ENCODE data around the gene JAKMIP2. TPM values are rescaled to one million over a fixed set of nuclear protein-coding genes. Genes with fewer than 3 reads are reported as not detected.

JAKMIP2 gene
- total RNA-seq, 1 donor from 2014 or later, result 0.49 TPM

GRCh38 chr5:147752666-147753290, 29.8 kb downstream of the JAKMIP2 start:
- no peak for DNase-seq (ENCODE audit: extremely low spot score in 2 of 2)
- Histone ChIP-seq H3K4me1 (no peaks in the 10 kb centered on the region), H3K36me3 (no peaks in the 10 kb centered on the region), H3K4me3 (no peak overlapping the region), H3K9me3 (no peaks in the 10 kb centered on the region), H3K27me3 (no peaks in the 10 kb centered on the region), H3K27ac (no peak overlapping the region)
- intact Hi-C loops (cut with DNase I), result no loop called here
- TF ChIP-seq CTCF (IDR thresholded peaks at IDR 0.05) (no peak), POLR2A (IDR thresholded peaks at IDR 0.05) (no peak), POLR2AphosphoS5 (IDR thresholded peaks at IDR 0.05; ENCODE audit: insufficient read depth in 1 of 2, low read depth in 1 of 2) (no peak)

GRCh38 chr5:147752033-147752432, 30.5 kb downstream of the JAKMIP2 start:
- no peak for DNase-seq (ENCODE audit: extremely low spot score in 2 of 2)
- Histone ChIP-seq H3K4me3 (no peak overlapping the region), H3K27me3 (no peaks in the 10 kb centered on the region), H3K27ac (no peak overlapping the region), H3K4me1 (no peaks in the 10 kb centered on the region), H3K9me3 (no peaks in the 10 kb centered on the region), H3K36me3 (no peaks in the 10 kb centered on the region)
- intact Hi-C loops (cut with DNase I), result no loop called here
- TF ChIP-seq POLR2A (IDR thresholded peaks at IDR 0.05), result no peak
- no peak for TF ChIP-seq CTCF (IDR thresholded peaks at IDR 0.05)
- no peak for TF ChIP-seq POLR2AphosphoS5 (IDR thresholded peaks at IDR 0.05; ENCODE audit: insufficient read depth in 1 of 2, low read depth in 1 of 2)

- no peaks in the 10 kb centered on the region for H3K36me3 ChIP-seq
- DNase-seq (ENCODE audit: extremely low spot score in 2 of 2), result no peak
- no peak overlapping the region for H3K4me3 ChIP-seq
- H3K4me1 ChIP-seq, result no peaks in the 10 kb centered on the region
- intact Hi-C loops (cut with DNase I), result no loop called here
- no peaks in the 10 kb centered on the region for H3K9me3 ChIP-seq
- no peak overlapping the region for H3K27ac ChIP-seq
- no peak for TF ChIP-seq CTCF (IDR thresholded peaks at IDR 0.05)
- TF ChIP-seq POLR2AphosphoS5 (IDR thresholded peaks at IDR 0.05; ENCODE audit: insufficient read depth in 1 of 2, low read depth in 1 of 2), result no peak
- no peak for TF ChIP-seq POLR2A (IDR thresholded peaks at IDR 0.05)
- H3K27me3 ChIP-seq, result no peaks in the 10 kb centered on the region
Observed at GRCh38 chr5:147751156-147751830, 31.2 kb downstream of the JAKMIP2 start.

GRCh38 chr5:147750065-147750464, 32.5 kb downstream of the JAKMIP2 start:
- intact Hi-C loops (cut with DNase I), result no loop called here
- H3K4me3 ChIP-seq, result no peak overlapping the region
- H3K27me3 ChIP-seq, result no peaks in the 10 kb centered on the region
- no peak overlapping the region for H3K27ac ChIP-seq
- no peaks in the 10 kb centered on the region for H3K36me3 ChIP-seq
- no peaks in the 10 kb centered on the region for H3K4me1 ChIP-seq
- no peaks in the 10 kb centered on the region for H3K9me3 ChIP-seq
- no peak for DNase-seq (ENCODE audit: extremely low spot score in 2 of 2)
- TF ChIP-seq POLR2A (IDR thresholded peaks at IDR 0.05), result no peak
- TF ChIP-seq CTCF (IDR thresholded peaks at IDR 0.05), result no peak
- no peak for TF ChIP-seq POLR2AphosphoS5 (IDR thresholded peaks at IDR 0.05; ENCODE audit: insufficient read depth in 1 of 2, low read depth in 1 of 2)

- Histone ChIP-seq H3K36me3 (no peaks in the 10 kb centered on the region), H3K4me3 (no peak overlapping the region), H3K4me1 (no peaks in the 10 kb centered on the region), H3K27ac (no peak overlapping the region), H3K27me3 (no peaks in the 10 kb centered on the region), H3K9me3 (no peaks in the 10 kb centered on the region)
- intact Hi-C loops (cut with DNase I), result no loop called here
- TF ChIP-seq POLR2AphosphoS5 (IDR thresholded peaks at IDR 0.05; ENCODE audit: insufficient read depth in 1 of 2, low read depth in 1 of 2), result no peak
- no peak for TF ChIP-seq POLR2A (IDR thresholded peaks at IDR 0.05)
- TF ChIP-seq CTCF (IDR thresholded peaks at IDR 0.05), result no peak
- DNase-seq (ENCODE audit: extremely low spot score in 2 of 2), result no peak
Observed at GRCh38 chr5:147748590-147748989, 33.9 kb downstream of the JAKMIP2 start.
